Transverse colon (tissue), 4 donors: ENCODE data around the gene PTPRG. TPM values are rescaled to one million over a fixed set of nuclear protein-coding genes. Genes with fewer than 3 reads are reported as not detected.

Experiments used
- DNase-seq: peaks from one replicate; pipeline ENCODE4 v3.0.0-alpha.2; 2019
- H3K27ac ChIP-seq, 4 donors: fragments of 200-600 bp; sonication (generic); 2 replicates each; pipeline ENCODE4 v1.5.1; 2016 to 2018; ENCODE audit warnings: inconsistent platforms in 4 of 4
- H3K27me3 ChIP-seq: fragments of 200-600 bp; sonication (generic); 2 replicates; pipeline ENCODE4 v1.5.1; 2017; ENCODE audit warnings: inconsistent platforms
- H3K36me3 ChIP-seq, 4 donors: fragments of 200-600 bp; sonication (generic); 2 replicates each; pipeline ENCODE4 v1.5.1; 2017 to 2019; ENCODE audit warnings: inconsistent platforms in 4 of 4
- H3K4me1 ChIP-seq, 4 donors: fragments of 200-600 bp; sonication (generic); 2 replicates each; pipeline ENCODE4 v1.5.1; 2017 to 2020; ENCODE audit warnings: inconsistent platforms in 4 of 4
- H3K4me3 ChIP-seq, 4 donors: fragments of 200-600 bp; sonication (generic); 1 replicate in 1 of 4; 2 replicates in 3 of 4; pipeline versions ENCODE4 v1.5.1 to v1.6.1; 2017 to 2019; ENCODE audit warnings: inconsistent platforms in 4 of 4
- H3K9me3 ChIP-seq, 2 donors: fragments of 200-600 bp; sonication (generic); 2 replicates each; pipeline ENCODE4 v1.5.1; 2017 to 2019; ENCODE audit warnings: inconsistent platforms in 2 of 2
- CTCF ChIP-seq, 5 experiments: fragments of 200-600 bp in 3 of 5; fragments of 450-650 bp in 2 of 5; sonication (generic) in 3 of 5; IDR thresholded peaks; 1 replicate in 2 of 5; 2 replicates in 3 of 5; pipeline ENCODE4 v1.5.1; 2016 to 2017; ENCODE audit warnings: antibody characterized with exemption in 5 of 5, inconsistent platforms in 3 of 5, mild to moderate bottlenecking in 2 of 5, moderate library complexity in 1 of 5
- EP300 ChIP-seq: sonication (generic); formaldehyde crosslinking; IDR thresholded peaks from one replicate; pipeline ENCODE4 v1.6.1; 2017; ENCODE audit warnings: antibody characterized with exemption, low read depth
- POLR2A ChIP-seq: fragments of 450-650 bp; IDR thresholded peaks from one replicate; pipeline ENCODE4 v1.6.1; 2016; ENCODE audit warnings: antibody characterized with exemption, mild to moderate bottlenecking, moderate library complexity
- POLR2AphosphoS5 ChIP-seq, 3 donors: sonication (generic); formaldehyde crosslinking; IDR thresholded peaks; one replicate each; pipeline ENCODE4 v1.6.1; 2016; ENCODE audit warnings: antibody characterized with exemption in 3 of 3
- WGBS, 2 donors: methylation state at CpG; one replicate each; pipeline ENCODE4 v1.1.5; 2018; ENCODE audit warnings: low coverage in 1 of 2; 5-methylcytosine and 5-hydroxymethylcytosine counted together
- in situ Hi-C, 4 donors: fragments of 200-750 bp; cut with MboI; loops; one replicate each; pipeline versions ENCODE4 v1.15.0 to v1.15.1; 2017; ENCODE audit warnings: low sequenced_read_pairs in 3 of 4, low pct_ligation_motif_present in 1 of 4, low pct_unique_long_range_greater_than_20kb in 1 of 4
- intact Hi-C: fragments of 100-400 bp; cut with DNase I; formaldehyde crosslinking; loops from one replicate; pipeline ENCODE4 v1.15.1; 2023; ENCODE audit warnings: low total_unique reads
- total RNA-seq, 4 donors: library from RNA; depleted of rRNA; stranded (reverse); fragments of >200 nt; gene quantifications; one replicate each; pipeline ENCODE4 v1.1.0, GENCODE V29; 2016

The PTPRG gene
- total RNA-seq, 4 donors from 2014 or later: 29.2 to 83.4 (median 41.6) TPM

GRCh38 chr3:61608711-61609110 lies 47.3 kb downstream of the PTPRG start:
- WGBS, 2 donors: 87 to 100% methylated on average over 2 to 5 of the region's 5 CpGs
- no peaks in the 10 kb centered on the region for H3K9me3 ChIP-seq
- DNase-seq: no peak

GRCh38 chr3:61610316-61610715 lies 48.9 kb downstream of the PTPRG start:
- Histone ChIP-seq H3K27ac (no peak overlapping the region), H3K27me3 (no peaks in the 10 kb centered on the region), H3K9me3 (no peaks in the 10 kb centered on the region), H3K36me3 (no peaks in the 10 kb centered on the region), H3K4me1 (no peaks in the 10 kb centered on the region), H3K4me3 (no peak overlapping the region)
- 66 to 67% methylated on average over 3 of the region's 3 CpGs for WGBS, 2 donors
- intact Hi-C loops: no loop called here
- in situ Hi-C loops: no loop called here
- TF ChIP-seq POLR2AphosphoS5 (IDR thresholded peaks at IDR 0.05): no peak
- no peak for TF ChIP-seq EP300
- TF ChIP-seq CTCF (IDR thresholded peaks at IDR 0.05): no peak
- TF ChIP-seq POLR2A: no peak
- DNase-seq: no peak

More at GRCh38 chr3:61608711-61609110, 47.3 kb downstream of the PTPRG start:
- TF ChIP-seq CTCF (IDR thresholded peaks at IDR 0.05): no peak
- no peak for TF ChIP-seq POLR2A
- Histone ChIP-seq H3K4me1 (no peaks in the 10 kb centered on the region), H3K4me3 (no peak overlapping the region), H3K27me3 (no peaks in the 10 kb centered on the region), H3K27ac (no peak overlapping the region), H3K36me3 (no peaks in the 10 kb centered on the region)
- intact Hi-C loops: no loop called here
- in situ Hi-C loops: no loop called here

GRCh38 chr3:61612211-61613194 lies 51.1 kb downstream of the PTPRG start:
- 81 to 83% methylated on average over 7 to 13 of the region's 13 CpGs for WGBS, 2 donors
- in situ Hi-C loops: no loop called here

More at GRCh38 chr3:61612211-61613194, 51.1 kb downstream of the PTPRG start:
- no peak for DNase-seq
- Histone ChIP-seq H3K27me3 (no peaks in the 10 kb centered on the region), H3K9me3 (no peaks in the 10 kb centered on the region), H3K4me1 (peaks cover 0 to 11% (median 0%) of the 10 kb centered on the region in 4 donors), H3K36me3 (no peaks in the 10 kb centered on the region), H3K4me3 (no peak overlapping the region), H3K27ac (no peak overlapping the region)
- intact Hi-C loops: no loop called here
- TF ChIP-seq EP300 (no peak), CTCF (IDR thresholded peaks at IDR 0.05) (no peak), POLR2AphosphoS5 (IDR thresholded peaks at IDR 0.05) (no peak), POLR2A (no peak)
